DND-41 (cell line): ENCODE data around the gene PRIM1.
"Not testable (repeated sequence)": the region's sequence is repeated elsewhere in the genome, so short reads cannot be mapped to it uniquely, and the experiment has no call there.

Experiments used
- ATAC-seq: fragments of 200-7000 bp; cut with Tn5 transposase; 3 replicates; pipeline ENCODE4 v1.9.1; 2021; ENCODE audit warnings: low read depth; ENCODE audit not compliant: insufficient read depth
- DNase-seq: peaks from one replicate; pipeline ENCODE4 v3.0.0-alpha.2; 2020
- H2AFZ ChIP-seq: 2 replicates; pipeline ENCODE4 v1.6.0; 2012; ENCODE audit warnings: low read depth, low read length
- H3K27ac ChIP-seq: 2 replicates; pipeline ENCODE4 v1.5.1; 2012; ENCODE audit warnings: low read length, inconsistent platforms
- H3K27me3 ChIP-seq: fragments of 200-600 bp; sonication (generic); 2 replicates; pipeline ENCODE4 v1.6.0; 2012; ENCODE audit warnings: low read length, mild to moderate bottlenecking, inconsistent platforms; ENCODE audit not compliant: insufficient read depth, poor library complexity
- H3K36me3 ChIP-seq: 2 replicates; pipeline ENCODE4 v1.5.1; 2012; ENCODE audit warnings: low read length, inconsistent platforms; ENCODE audit not compliant: insufficient read depth
- H3K4me1 ChIP-seq: 2 replicates; pipeline ENCODE4 v1.5.1; 2012; ENCODE audit warnings: mild to moderate bottlenecking, low read length; ENCODE audit not compliant: insufficient read depth
- H3K4me2 ChIP-seq: 2 replicates; pipeline ENCODE4 v1.6.0; 2012; ENCODE audit warnings: mild to moderate bottlenecking, moderate library complexity, low read length, inconsistent platforms; ENCODE audit not compliant: insufficient read depth
- H3K4me3 ChIP-seq, 2 experiments: fragments of 200-600 bp in 1 of 2; shearing (Covaris generic) in 1 of 2; 2 replicates each; pipeline ENCODE4 v1.5.1; 2012 to 2016; ENCODE audit warnings: inconsistent platforms in 2 of 2, low read length in 2 of 2, mild to moderate bottlenecking in 2 of 2, low read depth in 1 of 2, moderate library complexity in 1 of 2
- H3K79me2 ChIP-seq: 2 replicates; pipeline ENCODE4 v1.6.0; 2012; ENCODE audit warnings: low read length, inconsistent platforms; ENCODE audit not compliant: insufficient read depth
- H3K9ac ChIP-seq: 2 replicates; pipeline ENCODE4 v1.6.0; 2012; ENCODE audit warnings: low read depth, mild to moderate bottlenecking, inconsistent platforms, low read length, moderate library complexity
- H3K9me3 ChIP-seq: 2 replicates; pipeline ENCODE4 v1.5.1; 2012; ENCODE audit warnings: low read length, moderate library complexity, mild to moderate bottlenecking, inconsistent platforms; ENCODE audit not compliant: insufficient read depth, severe bottlenecking
- H4K20me1 ChIP-seq: 2 replicates; pipeline ENCODE4 v1.6.0; 2012; ENCODE audit warnings: low read length; ENCODE audit not compliant: insufficient read depth
- EZH2 ChIP-seq: IDR thresholded peaks from 3 replicates; pipeline ENCODE4 v1.6.1; 2012; ENCODE audit warnings: borderline replicate concordance, low read depth, mild to moderate bottlenecking, moderate library complexity, low read length, inconsistent platforms; ENCODE audit not compliant: severe bottlenecking
- TF ChIP-seq, protein P1 (sequence below): IDR thresholded peaks from 2 replicates; pipeline ENCODE4 v1.5.1; 2012; ENCODE audit warnings: borderline replicate concordance, low read length, moderate library complexity, mild to moderate bottlenecking; ENCODE audit not compliant: poor library complexity, severe bottlenecking; ENCODE audit errors: extremely low read depth

The PRIM1 gene

DNA sequence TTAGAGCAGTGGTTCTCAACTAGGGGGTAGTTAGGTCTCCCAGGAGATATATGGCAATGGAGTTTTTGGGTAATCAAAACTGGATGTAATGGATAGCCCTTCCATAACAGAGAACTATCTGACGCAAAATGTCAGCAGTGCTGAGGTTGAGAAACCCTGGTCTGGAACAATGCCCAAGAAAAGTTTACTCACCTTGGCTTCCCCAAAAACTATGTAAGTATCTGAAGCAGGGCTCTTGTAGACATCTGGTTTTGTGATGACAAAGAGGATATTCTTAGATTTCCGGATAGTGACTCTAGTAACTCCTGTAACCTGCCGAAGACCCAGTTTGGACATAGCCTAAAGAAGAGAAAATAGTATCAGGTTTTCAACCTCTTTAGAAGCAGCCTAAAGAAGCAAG, 38.8 kb downstream of the PRIM1 start:
- TF ChIP-seq, protein P1, sequence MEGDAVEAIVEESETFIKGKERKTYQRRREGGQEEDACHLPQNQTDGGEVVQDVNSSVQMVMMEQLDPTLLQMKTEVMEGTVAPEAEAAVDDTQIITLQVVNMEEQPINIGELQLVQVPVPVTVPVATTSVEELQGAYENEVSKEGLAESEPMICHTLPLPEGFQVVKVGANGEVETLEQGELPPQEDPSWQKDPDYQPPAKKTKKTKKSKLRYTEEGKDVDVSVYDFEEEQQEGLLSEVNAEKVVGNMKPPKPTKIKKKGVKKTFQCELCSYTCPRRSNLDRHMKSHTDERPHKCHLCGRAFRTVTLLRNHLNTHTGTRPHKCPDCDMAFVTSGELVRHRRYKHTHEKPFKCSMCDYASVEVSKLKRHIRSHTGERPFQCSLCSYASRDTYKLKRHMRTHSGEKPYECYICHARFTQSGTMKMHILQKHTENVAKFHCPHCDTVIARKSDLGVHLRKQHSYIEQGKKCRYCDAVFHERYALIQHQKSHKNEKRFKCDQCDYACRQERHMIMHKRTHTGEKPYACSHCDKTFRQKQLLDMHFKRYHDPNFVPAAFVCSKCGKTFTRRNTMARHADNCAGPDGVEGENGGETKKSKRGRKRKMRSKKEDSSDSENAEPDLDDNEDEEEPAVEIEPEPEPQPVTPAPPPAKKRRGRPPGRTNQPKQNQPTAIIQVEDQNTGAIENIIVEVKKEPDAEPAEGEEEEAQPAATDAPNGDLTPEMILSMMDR = no peak
- TF ChIP-seq EZH2 = no peak
- DNase-seq = no peak

DNA sequence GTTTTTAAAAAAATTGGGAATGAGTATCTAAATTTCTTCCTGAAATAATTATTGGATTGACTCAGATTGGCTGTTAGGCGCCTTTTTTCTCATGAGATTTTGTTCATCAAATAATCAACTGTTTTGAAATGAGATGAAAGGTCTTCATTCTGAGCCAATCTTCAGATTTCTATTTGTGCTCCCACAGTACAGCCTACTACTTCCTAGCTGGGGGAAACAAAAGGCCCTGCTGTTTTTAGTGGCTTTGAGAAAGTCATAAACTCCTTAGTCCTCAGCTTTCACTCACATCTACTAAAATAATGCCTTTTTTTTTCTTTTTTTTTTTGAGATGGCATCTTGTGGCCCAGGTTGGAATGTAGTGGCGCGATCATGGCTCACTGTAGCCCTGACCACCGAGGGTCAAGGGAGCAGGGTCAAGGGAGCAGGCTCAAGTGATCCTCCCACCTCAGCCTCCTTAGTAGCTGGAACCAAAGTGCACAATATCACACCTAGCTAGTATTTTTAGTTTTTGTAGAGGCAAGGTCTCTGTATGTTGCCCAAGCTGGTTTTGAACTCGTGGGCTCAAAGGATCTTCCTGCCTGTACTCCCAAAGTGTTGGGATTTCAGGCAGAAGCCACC, 42.3 kb downstream of the PRIM1 start:
- H3K4me3 ChIP-seq = no peak overlapping the region
- no peaks in the 10 kb centered on the region for H3K9me3 ChIP-seq
- DNase-seq (no peak), ATAC-seq (0 out of 3 replicates have a peak, but pooled peaks have one; percentile 34)
- no peak overlapping the region for H3K27ac ChIP-seq
- H3K4me2 ChIP-seq = no peak overlapping the region
- H3K4me1 ChIP-seq = no peaks in the 10 kb centered on the region
- peaks cover 7% of the 10 kb centered on the region for H3K79me2 ChIP-seq
- peaks cover 16% of the 10 kb centered on the region for H4K20me1 ChIP-seq
- H3K36me3 ChIP-seq = peaks cover 38% of the 10 kb centered on the region
- no peak overlapping the region for H2AFZ ChIP-seq
- no peaks in the 10 kb centered on the region for H3K27me3 ChIP-seq
- H3K9ac ChIP-seq = no peak overlapping the region
- TF ChIP-seq, protein P1 = no peak
- TF ChIP-seq EZH2 = no peak

More for the DNA sequence above, 38.8 kb downstream of the PRIM1 start:
- no peak overlapping the region for H3K9ac ChIP-seq
- no peak overlapping the region for H3K4me2 ChIP-seq
- no peak overlapping the region for H3K27ac ChIP-seq
- H2AFZ ChIP-seq = no peak overlapping the region
- peaks cover 39% of the 10 kb centered on the region for H3K79me2 ChIP-seq
- H3K9me3 ChIP-seq = no peaks in the 10 kb centered on the region
- H3K4me3 ChIP-seq = no peak overlapping the region
- ATAC-seq = no peak
- peaks cover 43% of the 10 kb centered on the region for H4K20me1 ChIP-seq
- no peaks in the 10 kb centered on the region for H3K27me3 ChIP-seq
- 0 out of 2 replicates have a peak, but pooled peaks cover 3% of the 10 kb centered on the region for H3K4me1 ChIP-seq
- peaks cover 63% of the 10 kb centered on the region for H3K36me3 ChIP-seq

GRCh38 chr12:56704522-56704921, 47.6 kb downstream of the PRIM1 start:
- H3K4me3 ChIP-seq, H3K27ac ChIP-seq, H3K9me3 ChIP-seq, DNase-seq, H3K4me1 ChIP-seq, H3K4me2 ChIP-seq, H4K20me1 ChIP-seq, H3K79me2 ChIP-seq, H3K9ac ChIP-seq, H2AFZ ChIP-seq, H3K36me3 ChIP-seq, H3K27me3 ChIP-seq, ATAC-seq: not testable (repeated sequence)

GRCh38 chr12:56699020-56699661, 53.0 kb downstream of the PRIM1 start:
- no peak for DNase-seq
- no peaks in the 10 kb centered on the region for H3K79me2 ChIP-seq
- H3K27me3 ChIP-seq = no peaks in the 10 kb centered on the region
- H3K9ac ChIP-seq = no peak overlapping the region
- H2AFZ ChIP-seq = no peak overlapping the region
- ATAC-seq = no peak
- H3K4me3 ChIP-seq = no peak overlapping the region
- H4K20me1 ChIP-seq = no peaks in the 10 kb centered on the region
- H3K4me1 ChIP-seq = no peaks in the 10 kb centered on the region
- TF ChIP-seq EZH2 = no peak
- TF ChIP-seq, protein P1 = no peak
- no peaks in the 10 kb centered on the region for H3K36me3 ChIP-seq
- no peaks in the 10 kb centered on the region for H3K9me3 ChIP-seq
- H3K27ac ChIP-seq = no peak overlapping the region
- H3K4me2 ChIP-seq = no peak overlapping the region
